Measurements from ENCODE around the gene FAIM.

DNA sequence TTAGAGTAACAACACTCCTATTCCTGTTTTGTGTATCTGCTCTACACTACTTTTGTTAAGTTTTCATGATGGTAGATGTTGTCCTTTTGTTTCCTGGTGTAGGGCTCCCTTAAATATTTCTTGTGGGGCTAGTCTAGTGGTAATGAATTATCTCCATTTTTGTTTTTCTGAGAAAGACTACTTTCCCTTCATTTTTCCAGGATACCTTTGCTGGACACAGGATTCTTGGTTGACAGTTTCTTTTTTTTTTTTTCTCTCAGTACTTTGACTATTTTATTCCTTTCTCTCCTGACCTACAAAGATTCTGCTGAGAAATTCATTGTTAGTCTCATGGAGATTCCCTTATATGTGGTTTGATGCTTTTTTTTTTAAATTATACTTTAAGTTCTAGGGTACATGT is 37.9 kb downstream of the FAIM start:
- TF ChIP-seq POLR2AphosphoS5 (IDR thresholded peaks at IDR 0.05), result no peak
- no peak for TF ChIP-seq CTCF (IDR thresholded peaks at IDR 0.05 in 8 of 11, conservative IDR thresholded peaks at IDR 0.05 in 3 of 11)
